ENCODE data around the gene MAN1A2. TPM values are rescaled to one million over a fixed set of nuclear protein-coding genes. Genes with fewer than 3 reads are reported as not detected.

MAN1A2 gene
- total RNA-seq (10 to 100 TPM; 16.9 to 83.2 (median 56.9) TPM), polyA plus RNA-seq (1 to 10 TPM; 3.5 to 5.0 (median 4.2) TPM)
- long read RNA-seq, donor 1, partial matches to known transcripts, result 5 of 5 reads
- long read RNA-seq, donor 1, other reads (novel, unspliced or antisense), result 0 of 5 reads
- long read RNA-seq, donor 2, full-length matches to known transcripts, result 3 of 17 reads
- long read RNA-seq, donor 2, partial matches to known transcripts, result 14 of 17 reads
- long read RNA-seq, donor 2, other reads (novel, unspliced or antisense), result 0 of 17 reads
- long read RNA-seq, donor 3, result 0 reads
- long read RNA-seq, donor 4, full-length matches to known transcripts, result 2 of 2 reads
- long read RNA-seq, donor 4, partial matches to known transcripts, result 0 of 2 reads
- long read RNA-seq, donor 4, other reads (novel, unspliced or antisense), result 0 of 2 reads
- long read RNA-seq, donor 5, partial matches to known transcripts, result 9 of 9 reads
- long read RNA-seq, donor 5, other reads (novel, unspliced or antisense), result 0 of 9 reads
- long read RNA-seq, donor 6, result 0 reads
- long read RNA-seq, donor 7, full-length matches to known transcripts, result 2 of 11 reads
- long read RNA-seq, donor 7, partial matches to known transcripts, result 9 of 11 reads
- long read RNA-seq, donor 7, other reads (novel, unspliced or antisense), result 0 of 11 reads
- long read RNA-seq, donor 8, full-length matches to known transcripts, result 2 of 2 reads
- long read RNA-seq, donor 8, partial matches to known transcripts, result 0 of 2 reads
- long read RNA-seq, donor 8, other reads (novel, unspliced or antisense), result 0 of 2 reads
- long read RNA-seq, donor 9, full-length matches to known transcripts, result 3 of 21 reads
- long read RNA-seq, donor 9, partial matches to known transcripts, result 18 of 21 reads
- long read RNA-seq, donor 9, other reads (novel, unspliced or antisense), result 0 of 21 reads
- long read RNA-seq, donor 10, result 0 reads

- 0 to 2% (median 0%) methylated on average over 65 to 91 of the region's 93 CpGs for WGBS, 5 donors
- peak within 1 kb of the TSS; percentile 97 to 100 (median 98) for H3K27ac ChIP-seq
- no peaks in the 10 kb centered on the region for H3K36me3 ChIP-seq
- peaks cover 19 to 72% (median 45%) of the 10 kb centered on the region in 4 donors for H3K4me1 ChIP-seq
- DNase-seq, result peak; percentile 93 to 95
- H3K27me3 ChIP-seq, result no peaks in the 10 kb centered on the region
- H3K4me3 ChIP-seq, result peak within 1 kb of the TSS; percentile 85 to 91 (median 86)
- no peaks in the 10 kb centered on the region for H3K9me3 ChIP-seq
- TF ChIP-seq CTCF (IDR thresholded peaks at IDR 0.05), result no peak
- peak in 2 of 3 donors; percentile 42 to 87 for TF ChIP-seq POLR2AphosphoS5 (IDR thresholded peaks at IDR 0.05)
- TF ChIP-seq POLR2A (IDR thresholded peaks at IDR 0.05), result peak in 1 of 4 donors; percentile 25
- TF ChIP-seq EP300 (IDR thresholded peaks at IDR 0.05), result no peak
- intact Hi-C loops (cut with DNase I; ENCODE audit: low total_unique reads), result no loop called here
Measured at GRCh38 chr1:117367046-117368025, at the start of gene MAN1A2. Gene MAN1A2 (plus strand): TSS chr1:117367449. CDS start chr1:117368184, 735 bp downstream.

- WGBS, 5 donors, result 95 to 100% (median 97%) methylated on average over 1 of the region's 1 CpG
- no peaks in the 10 kb centered on the region for H3K9me3 ChIP-seq
- no peak for DNase-seq
- H3K27ac ChIP-seq, result no peak overlapping the region
- H3K27me3 ChIP-seq, result no peaks in the 10 kb centered on the region
- H3K36me3 ChIP-seq, result no peaks in the 10 kb centered on the region
- intact Hi-C loops (cut with DNase I; ENCODE audit: low total_unique reads), result no loop called here
- H3K4me1 ChIP-seq, result no peaks in the 10 kb centered on the region
- TF ChIP-seq POLR2A (IDR thresholded peaks at IDR 0.05) (no peak), POLR2AphosphoS5 (IDR thresholded peaks at IDR 0.05) (no peak), EP300 (IDR thresholded peaks at IDR 0.05) (no peak)
- H3K4me3 ChIP-seq, result no peak overlapping the region
Measured at GRCh38 chr1:117318011-117318410, 49.2 kb upstream of the MAN1A2 start.

GRCh38 chr1:117318426-117318825, 48.8 kb upstream of the MAN1A2 start:
- TF ChIP-seq POLR2AphosphoS5 (IDR thresholded peaks at IDR 0.05), result no peak
- TF ChIP-seq EP300 (IDR thresholded peaks at IDR 0.05), result no peak
- no peak for TF ChIP-seq CTCF (IDR thresholded peaks at IDR 0.05)
- TF ChIP-seq POLR2A (IDR thresholded peaks at IDR 0.05), result no peak
- H3K4me1 ChIP-seq, result no peaks in the 10 kb centered on the region
- H3K4me3 ChIP-seq, result no peak overlapping the region
- no peak overlapping the region for H3K27ac ChIP-seq
- no peak for DNase-seq
- H3K27me3 ChIP-seq, result no peaks in the 10 kb centered on the region
- intact Hi-C loops (cut with DNase I; ENCODE audit: low total_unique reads), result no loop called here
- 86 to 91% (median 89%) methylated on average over 3 of the region's 3 CpGs for WGBS, 5 donors
- H3K9me3 ChIP-seq, result no peaks in the 10 kb centered on the region
- no peaks in the 10 kb centered on the region for H3K36me3 ChIP-seq

GRCh38 chr1:117320515-117320914, 46.7 kb upstream of the MAN1A2 start:
- no peaks in the 10 kb centered on the region for H3K4me1 ChIP-seq
- TF ChIP-seq EP300 (IDR thresholded peaks at IDR 0.05), result no peak
- TF ChIP-seq CTCF (IDR thresholded peaks at IDR 0.05), result no peak
- whole genome bisulfite sequencing, 5 donors, result 87 to 100% (median 100%) methylated on average over 1 of the region's 1 CpG
- H3K36me3 ChIP-seq, result no peaks in the 10 kb centered on the region
- no peak overlapping the region for H3K4me3 ChIP-seq
- no peak overlapping the region for H3K27ac ChIP-seq
- no peaks in the 10 kb centered on the region for H3K27me3 ChIP-seq
- intact Hi-C loops (cut with DNase I; ENCODE audit: low total_unique reads), result no loop called here
- H3K9me3 ChIP-seq, result no peaks in the 10 kb centered on the region
- no peak for DNase-seq
